Esophagus squamous epithelium (tissue), 4 donors: ENCODE data around the gene PTAFR.

Experiments used
- POLR2A ChIP-seq, 4 donors: fragments of 450-650 bp; IDR thresholded peaks; one replicate each; pipeline ENCODE4 v1.6.1; 2017; ENCODE audit warnings: antibody characterized with exemption in 4 of 4, mild to moderate bottlenecking in 4 of 4, moderate library complexity in 3 of 4
- TF ChIP-seq, protein P1 (sequence below), 6 experiments: fragments of 450-650 bp in 4 of 6; fragments of 200-600 bp in 2 of 6; sonication (generic) in 2 of 6; IDR thresholded peaks; one replicate each; pipeline ENCODE4 v1.5.1; 2016 to 2019; ENCODE audit warnings: antibody characterized with exemption in 6 of 6, mild to moderate bottlenecking in 4 of 6, moderate library complexity in 4 of 6

DNA sequence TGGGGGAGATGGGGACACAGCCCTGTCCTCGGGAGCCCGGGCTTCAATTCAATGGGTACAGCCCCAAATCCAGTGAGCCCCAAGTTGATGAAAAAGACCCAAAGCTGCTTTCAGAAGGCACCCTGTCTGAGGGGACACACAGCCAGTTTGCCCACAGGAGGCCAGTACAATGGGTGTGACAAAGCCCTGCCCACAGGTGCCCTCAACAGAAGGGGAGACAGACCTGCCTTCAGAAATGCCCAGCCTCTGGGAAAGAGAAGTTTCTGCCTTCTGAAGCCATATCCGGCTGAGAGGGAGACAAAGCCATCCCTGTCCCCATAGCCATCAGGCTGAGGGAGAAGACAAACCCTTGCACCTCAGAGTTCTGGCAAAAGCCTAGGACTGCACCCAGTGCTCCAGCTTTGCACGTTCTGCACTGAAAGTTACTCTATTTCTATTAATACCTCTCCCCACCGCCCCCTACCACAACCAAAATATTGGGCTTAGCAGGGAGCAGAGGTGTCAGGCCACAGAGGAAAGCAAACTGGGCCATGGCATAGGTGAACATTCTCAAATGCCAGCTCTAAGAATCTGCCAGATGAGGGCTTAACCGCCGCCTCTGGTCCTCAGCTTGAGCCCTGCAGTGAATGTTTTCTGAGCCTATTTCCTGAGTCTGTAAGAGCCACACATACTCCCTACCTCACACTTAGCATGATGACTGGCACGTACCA, 18.0 kb upstream of the PTAFR start:
- TF ChIP-seq, protein P1, sequence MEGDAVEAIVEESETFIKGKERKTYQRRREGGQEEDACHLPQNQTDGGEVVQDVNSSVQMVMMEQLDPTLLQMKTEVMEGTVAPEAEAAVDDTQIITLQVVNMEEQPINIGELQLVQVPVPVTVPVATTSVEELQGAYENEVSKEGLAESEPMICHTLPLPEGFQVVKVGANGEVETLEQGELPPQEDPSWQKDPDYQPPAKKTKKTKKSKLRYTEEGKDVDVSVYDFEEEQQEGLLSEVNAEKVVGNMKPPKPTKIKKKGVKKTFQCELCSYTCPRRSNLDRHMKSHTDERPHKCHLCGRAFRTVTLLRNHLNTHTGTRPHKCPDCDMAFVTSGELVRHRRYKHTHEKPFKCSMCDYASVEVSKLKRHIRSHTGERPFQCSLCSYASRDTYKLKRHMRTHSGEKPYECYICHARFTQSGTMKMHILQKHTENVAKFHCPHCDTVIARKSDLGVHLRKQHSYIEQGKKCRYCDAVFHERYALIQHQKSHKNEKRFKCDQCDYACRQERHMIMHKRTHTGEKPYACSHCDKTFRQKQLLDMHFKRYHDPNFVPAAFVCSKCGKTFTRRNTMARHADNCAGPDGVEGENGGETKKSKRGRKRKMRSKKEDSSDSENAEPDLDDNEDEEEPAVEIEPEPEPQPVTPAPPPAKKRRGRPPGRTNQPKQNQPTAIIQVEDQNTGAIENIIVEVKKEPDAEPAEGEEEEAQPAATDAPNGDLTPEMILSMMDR (IDR thresholded peaks at IDR 0.05), result no peak
- no peak for TF ChIP-seq POLR2A (IDR thresholded peaks at IDR 0.05)
